Measurements from ENCODE around the gene UQCRC1.

UQCRC1 gene

DNA sequence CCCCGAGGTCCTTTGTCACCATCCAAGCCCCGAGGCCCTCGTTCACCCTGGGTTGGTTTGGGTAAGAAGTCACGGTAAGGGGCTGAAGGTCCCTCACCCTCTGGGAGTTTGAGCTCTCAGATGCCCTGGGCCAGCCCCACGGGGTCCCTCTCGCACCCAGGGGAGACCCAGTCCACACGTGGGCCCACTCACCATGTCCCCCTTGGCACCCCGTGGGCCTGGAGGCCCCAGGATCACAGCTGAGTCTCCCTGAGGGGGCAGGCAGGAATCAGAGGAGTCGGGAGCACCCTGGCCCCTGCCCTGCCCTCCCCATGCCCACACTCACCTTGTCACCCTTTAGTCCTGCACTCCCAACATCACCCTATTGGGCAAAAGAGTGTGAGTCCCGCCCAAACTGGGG, 40.0 kb downstream of the UQCRC1 start:
- TF ChIP-seq, protein P1, sequence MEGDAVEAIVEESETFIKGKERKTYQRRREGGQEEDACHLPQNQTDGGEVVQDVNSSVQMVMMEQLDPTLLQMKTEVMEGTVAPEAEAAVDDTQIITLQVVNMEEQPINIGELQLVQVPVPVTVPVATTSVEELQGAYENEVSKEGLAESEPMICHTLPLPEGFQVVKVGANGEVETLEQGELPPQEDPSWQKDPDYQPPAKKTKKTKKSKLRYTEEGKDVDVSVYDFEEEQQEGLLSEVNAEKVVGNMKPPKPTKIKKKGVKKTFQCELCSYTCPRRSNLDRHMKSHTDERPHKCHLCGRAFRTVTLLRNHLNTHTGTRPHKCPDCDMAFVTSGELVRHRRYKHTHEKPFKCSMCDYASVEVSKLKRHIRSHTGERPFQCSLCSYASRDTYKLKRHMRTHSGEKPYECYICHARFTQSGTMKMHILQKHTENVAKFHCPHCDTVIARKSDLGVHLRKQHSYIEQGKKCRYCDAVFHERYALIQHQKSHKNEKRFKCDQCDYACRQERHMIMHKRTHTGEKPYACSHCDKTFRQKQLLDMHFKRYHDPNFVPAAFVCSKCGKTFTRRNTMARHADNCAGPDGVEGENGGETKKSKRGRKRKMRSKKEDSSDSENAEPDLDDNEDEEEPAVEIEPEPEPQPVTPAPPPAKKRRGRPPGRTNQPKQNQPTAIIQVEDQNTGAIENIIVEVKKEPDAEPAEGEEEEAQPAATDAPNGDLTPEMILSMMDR (IDR thresholded peaks at IDR 0.05; ENCODE audit: low read length) = no peak
- no peak for TF ChIP-seq EZH2 (IDR thresholded peaks at IDR 0.05; ENCODE audit: borderline replicate concordance, low read length)
- no peaks in the 10 kb centered on the region for H3K79me2 ChIP-seq (ENCODE audit: insufficient read depth, low read length)
- H3K9me3 ChIP-seq (ENCODE audit: low read length) = no peaks in the 10 kb centered on the region
- 0 out of 2 replicates have a peak, but pooled peaks cover 6% of the 10 kb centered on the region for H3K27me3 ChIP-seq (ENCODE audit: insufficient read depth, low read length)
- no peaks in the 10 kb centered on the region for H3K4me1 ChIP-seq (ENCODE audit: insufficient read depth, low read length, severe bottlenecking)
- H3K9me2 ChIP-seq (ENCODE audit: low read depth, low read length) = no peaks in the 10 kb centered on the region
- H3K4me3 ChIP-seq (ENCODE audit: low read depth, low read length, poor library complexity, severe bottlenecking) = no peak overlapping the region
- H3K9ac ChIP-seq (ENCODE audit: low read length) = no peak overlapping the region
- no peak overlapping the region for H2AFZ ChIP-seq (ENCODE audit: low read length)
- no peaks in the 10 kb centered on the region for H3F3A ChIP-seq (ENCODE audit: insufficient read depth, low read length)
- no peaks in the 10 kb centered on the region for H3K36me3 ChIP-seq (ENCODE audit: insufficient read depth, low read length)
- H4K20me1 ChIP-seq (ENCODE audit: insufficient read depth, low read length) = no peaks in the 10 kb centered on the region
- no peak overlapping the region for H3K27ac ChIP-seq (ENCODE audit: low read depth, low read length, poor library complexity, severe bottlenecking)
- H3K4me2 ChIP-seq (ENCODE audit: low read length) = no peak overlapping the region

DNA sequence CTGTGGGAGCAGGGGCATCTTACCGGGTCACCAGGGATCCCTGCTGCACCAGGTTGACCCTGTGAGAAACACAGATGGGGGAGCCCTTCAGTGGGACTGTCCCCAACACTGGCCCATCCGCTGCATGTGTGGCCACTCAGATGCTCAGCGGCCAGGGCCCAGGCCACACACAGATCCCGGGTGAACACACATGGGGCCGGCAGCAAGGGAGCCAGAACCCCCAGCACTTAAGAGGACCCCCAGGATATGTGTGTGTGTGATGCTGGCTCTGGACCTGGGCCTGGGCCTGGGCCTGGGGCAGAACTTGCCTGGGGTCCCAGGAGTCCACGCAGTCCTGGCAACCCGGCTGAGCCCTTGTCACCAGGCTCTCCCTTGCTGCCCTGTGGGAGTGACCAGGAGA, 41.0 kb downstream of the UQCRC1 start:
- Histone ChIP-seq H3K4me2 (ENCODE audit: low read length) (no peak overlapping the region), H3K27me3 (ENCODE audit: insufficient read depth, low read length) (0 out of 2 replicates have a peak, but pooled peaks cover 6% of the 10 kb centered on the region), H3K9me3 (ENCODE audit: low read length) (no peaks in the 10 kb centered on the region), H3K27ac (ENCODE audit: low read depth, low read length, poor library complexity, severe bottlenecking) (no peak overlapping the region), H3K4me3 (ENCODE audit: low read depth, low read length, poor library complexity, severe bottlenecking) (no peak overlapping the region), H3K79me2 (ENCODE audit: insufficient read depth, low read length) (no peaks in the 10 kb centered on the region), H2AFZ (ENCODE audit: low read length) (no peak overlapping the region), H4K20me1 (ENCODE audit: insufficient read depth, low read length) (no peaks in the 10 kb centered on the region), H3F3A (ENCODE audit: insufficient read depth, low read length) (no peaks in the 10 kb centered on the region), H3K36me3 (ENCODE audit: insufficient read depth, low read length) (no peaks in the 10 kb centered on the region), H3K9ac (ENCODE audit: low read length) (no peak overlapping the region), H3K4me1 (ENCODE audit: insufficient read depth, low read length, severe bottlenecking) (no peaks in the 10 kb centered on the region), H3K9me2 (ENCODE audit: low read depth, low read length) (no peaks in the 10 kb centered on the region)
- TF ChIP-seq, protein P1 (IDR thresholded peaks at IDR 0.05; ENCODE audit: low read length) = no peak
- TF ChIP-seq EZH2 (IDR thresholded peaks at IDR 0.05; ENCODE audit: borderline replicate concordance, low read length) = no peak

DNA sequence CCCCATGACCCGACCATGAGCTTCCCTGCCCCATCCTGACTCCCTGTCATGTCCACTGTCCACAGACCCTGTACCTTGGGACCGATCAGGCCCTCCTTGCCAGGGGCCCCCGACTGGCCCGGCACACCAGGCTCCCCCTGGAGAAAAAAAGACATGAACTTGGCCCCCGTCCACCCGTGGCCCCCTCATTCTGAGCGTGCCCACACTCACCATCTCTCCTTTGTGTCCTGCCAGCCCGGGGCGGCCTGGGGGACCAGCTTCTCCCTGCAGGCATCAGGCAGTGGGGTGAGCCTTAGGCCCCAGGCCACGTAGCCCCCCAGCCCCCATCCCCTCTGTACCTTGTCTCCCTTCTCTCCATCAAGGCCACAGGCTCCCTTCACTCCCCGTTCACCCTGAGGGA, 41.9 kb downstream of the UQCRC1 start:
- H3K9ac ChIP-seq (ENCODE audit: low read length) = no peak overlapping the region
- no peaks in the 10 kb centered on the region for H3K9me3 ChIP-seq (ENCODE audit: low read length)
- peaks cover 6% of the 10 kb centered on the region; the same call in 1 of the 2 replicates for H3K27me3 ChIP-seq (ENCODE audit: insufficient read depth, low read length)
- H3F3A ChIP-seq (ENCODE audit: insufficient read depth, low read length) = no peaks in the 10 kb centered on the region
- no peaks in the 10 kb centered on the region for H3K4me1 ChIP-seq (ENCODE audit: insufficient read depth, low read length, severe bottlenecking)
- no peak overlapping the region for H3K4me2 ChIP-seq (ENCODE audit: low read length)
- H3K27ac ChIP-seq (ENCODE audit: low read depth, low read length, poor library complexity, severe bottlenecking) = no peak overlapping the region
- H4K20me1 ChIP-seq (ENCODE audit: insufficient read depth, low read length) = no peaks in the 10 kb centered on the region
- TF ChIP-seq, protein P1 (IDR thresholded peaks at IDR 0.05; ENCODE audit: low read length) = no peak
- TF ChIP-seq EZH2 (IDR thresholded peaks at IDR 0.05; ENCODE audit: borderline replicate concordance, low read length) = no peak
- no peaks in the 10 kb centered on the region for H3K9me2 ChIP-seq (ENCODE audit: low read depth, low read length)
- H3K79me2 ChIP-seq (ENCODE audit: insufficient read depth, low read length) = no peaks in the 10 kb centered on the region
- no peak overlapping the region for H2AFZ ChIP-seq (ENCODE audit: low read length)
- no peaks in the 10 kb centered on the region for H3K36me3 ChIP-seq (ENCODE audit: insufficient read depth, low read length)
- no peak overlapping the region for H3K4me3 ChIP-seq (ENCODE audit: low read depth, low read length, poor library complexity, severe bottlenecking)
